ENCODE data around the gene AIF1.

AIF1 gene

GRCh38 chr6:31576897-31577578, 38.0 kb upstream of the AIF1 start:
- peak overlapping the region; percentile 84 for H3K9ac ChIP-seq (ENCODE audit: low read length)
- no peak overlapping the region for H2AFZ ChIP-seq (ENCODE audit: low read depth, low read length, severe bottlenecking)
- TF ChIP-seq CTCF (IDR thresholded peaks at IDR 0.05; ENCODE audit: insufficient read depth, low read length, poor library complexity, severe bottlenecking): no peak
- no peak for TF ChIP-seq EZH2phosphoT487 (conservative IDR thresholded peaks at IDR 0.05; ENCODE audit: low read length)
- peak overlapping the region; percentile 71 for H3K4me3 ChIP-seq (ENCODE audit: insufficient read depth, low read length, poor library complexity, severe bottlenecking)
- peak overlapping the region; percentile 86 for H3K4me2 ChIP-seq (ENCODE audit: low read depth, low read length, poor library complexity, severe bottlenecking)
- H3K36me3 ChIP-seq (ENCODE audit: low read length): peaks cover 3% of the 10 kb centered on the region; the same call in 1 of the 2 replicates
- no peaks in the 10 kb centered on the region for H3K27me3 ChIP-seq (ENCODE audit: low read length)
- peaks cover 51% of the 10 kb centered on the region for H3K79me2 ChIP-seq (ENCODE audit: insufficient read depth, low read length)
- H3K9me2 ChIP-seq (replicated peaks; ENCODE audit: insufficient read depth, low read length): no peaks in the 10 kb centered on the region
- H4K20me1 ChIP-seq (ENCODE audit: low read depth, low read length): no peaks in the 10 kb centered on the region
- H3K27ac ChIP-seq (ENCODE audit: low read depth, low read length): peak overlapping the region; percentile 92
- peaks cover 86% of the 10 kb centered on the region for H3F3A ChIP-seq (ENCODE audit: insufficient read depth)
- H3K9me3 ChIP-seq (ENCODE audit: insufficient read depth, low read length): no peaks in the 10 kb centered on the region

- H3K9me2 ChIP-seq (replicated peaks; ENCODE audit: insufficient read depth, low read length): no peaks in the 10 kb centered on the region
- H3K36me3 ChIP-seq (ENCODE audit: low read length): peaks cover 3% of the 10 kb centered on the region; the same call in 1 of the 2 replicates
- no peaks in the 10 kb centered on the region for H4K20me1 ChIP-seq (ENCODE audit: low read depth, low read length)
- peak overlapping the region; percentile 71 for H3K4me3 ChIP-seq (ENCODE audit: insufficient read depth, low read length, poor library complexity, severe bottlenecking)
- H2AFZ ChIP-seq (ENCODE audit: low read depth, low read length, severe bottlenecking): no peak overlapping the region
- peak overlapping the region; percentile 86 for H3K4me2 ChIP-seq (ENCODE audit: low read depth, low read length, poor library complexity, severe bottlenecking)
- H3K27me3 ChIP-seq (ENCODE audit: low read length): no peaks in the 10 kb centered on the region
- H3K27ac ChIP-seq (ENCODE audit: low read depth, low read length): peak overlapping the region; percentile 92
- no peak for TF ChIP-seq EZH2phosphoT487 (conservative IDR thresholded peaks at IDR 0.05; ENCODE audit: low read length)
- no peak for TF ChIP-seq CTCF (IDR thresholded peaks at IDR 0.05; ENCODE audit: insufficient read depth, low read length, poor library complexity, severe bottlenecking)
- peaks cover 86% of the 10 kb centered on the region for H3F3A ChIP-seq (ENCODE audit: insufficient read depth)
- peak overlapping the region; percentile 84 for H3K9ac ChIP-seq (ENCODE audit: low read length)
- H3K9me3 ChIP-seq (ENCODE audit: insufficient read depth, low read length): no peaks in the 10 kb centered on the region
- H3K79me2 ChIP-seq (ENCODE audit: insufficient read depth, low read length): peaks cover 48% of the 10 kb centered on the region
These were observed 37.5 kb upstream of the AIF1 start for GRCh38 chr6:31577579-31577966.

GRCh38 chr6:31578184-31579118, 36.6 kb upstream of the AIF1 start:
- Histone ChIP-seq H3K9ac (ENCODE audit: low read length) (no peak overlapping the region; the same call in 1 of the 2 replicates), H4K20me1 (ENCODE audit: low read depth, low read length) (no peaks in the 10 kb centered on the region), H3K9me3 (ENCODE audit: insufficient read depth, low read length) (no peaks in the 10 kb centered on the region), H3K79me2 (ENCODE audit: insufficient read depth, low read length) (peaks cover 43% of the 10 kb centered on the region), H3K4me3 (ENCODE audit: insufficient read depth, low read length, poor library complexity, severe bottlenecking) (no peak overlapping the region), H3K27me3 (ENCODE audit: low read length) (no peaks in the 10 kb centered on the region), H3K36me3 (ENCODE audit: low read length) (peaks cover 3% of the 10 kb centered on the region; the same call in 1 of the 2 replicates), H3K27ac (ENCODE audit: low read depth, low read length) (peak overlapping the region; percentile 92), H3K9me2 (replicated peaks; ENCODE audit: insufficient read depth, low read length) (no peaks in the 10 kb centered on the region), H3K4me2 (ENCODE audit: low read depth, low read length, poor library complexity, severe bottlenecking) (peak overlapping the region; percentile 86), H3F3A (ENCODE audit: insufficient read depth) (peaks cover 90% of the 10 kb centered on the region), H2AFZ (ENCODE audit: low read depth, low read length, severe bottlenecking) (no peak overlapping the region)
- TF ChIP-seq CTCF (IDR thresholded peaks at IDR 0.05; ENCODE audit: insufficient read depth, low read length, poor library complexity, severe bottlenecking): no peak
- no peak for TF ChIP-seq EZH2phosphoT487 (conservative IDR thresholded peaks at IDR 0.05; ENCODE audit: low read length)

All from SU-DHL-6 (cell line).